K562 (cell line): ENCODE results near the gene MXRA7. TPM values are rescaled to one million over a fixed set of nuclear protein-coding genes. Genes with fewer than 3 reads are reported as not detected.
A peak's percentile ranks its signal among the peaks of the same experiment; 100 is the strongest.

Source experiments
- BRD9 ChIP-seq: fragments of 450-650 bp; IDR thresholded peaks from 2 replicates; pipeline ENCODE4 v1.6.1; 2018; ENCODE audit warnings: low read depth; ENCODE audit not compliant: partially characterized antibody
- CTCFL ChIP-seq: IDR thresholded peaks from 2 replicates; pipeline ENCODE4 v1.6.1; 2011; ENCODE audit warnings: borderline replicate concordance, low read depth, mild to moderate bottlenecking, moderate library complexity, low read length; ENCODE audit not compliant: insufficient read depth, poor library complexity, severe bottlenecking
- DIDO1 ChIP-seq: fragments of 450-650 bp; IDR thresholded peaks from 2 replicates; pipeline ENCODE4 v1.6.1; 2016; ENCODE audit warnings: low read depth, missing biosample characterization, missing genetic modification characterization
- DMBX1 ChIP-seq: fragments of 250-450 bp; sonication (Bioruptor Pico); IDR thresholded peaks from 2 replicates; pipeline ENCODE4 v1.8.0; 2022; ENCODE audit warnings: inconsistent platforms, mild to moderate bottlenecking, moderate library complexity, borderline replicate concordance
- ERF ChIP-seq: fragments of 450-650 bp; formaldehyde crosslinking; IDR thresholded peaks from 2 replicates; pipeline ENCODE4 v1.4.0; 2020; ENCODE audit warnings: mild to moderate bottlenecking, mixed read lengths
- FOXJ3 ChIP-seq: sonication (generic); formaldehyde crosslinking; IDR thresholded peaks from 2 replicates; pipeline ENCODE4 v1.4.0; 2020; ENCODE audit warnings: mild to moderate bottlenecking, missing genetic modification reagents
- FUS ChIP-seq: fragments of 200-400 bp; formaldehyde crosslinking; optimal IDR thresholded peaks from 2 replicates; pipeline ENCODE3; 2017; ENCODE audit warnings: low read depth, low read length
- HMG20A ChIP-seq: fragments of 450-650 bp; formaldehyde crosslinking; conservative IDR thresholded peaks from 2 replicates; pipeline ENCODE4 v1.4.0; 2020; ENCODE audit warnings: mild to moderate bottlenecking, mixed read lengths
- PREB ChIP-seq: sonication (generic); formaldehyde crosslinking; IDR thresholded peaks from 2 replicates; pipeline ENCODE4 v1.8.1; 2023; ENCODE audit warnings: mild to moderate bottlenecking, missing genetic modification reagents
- RBM14 ChIP-seq: fragments of 200-400 bp; formaldehyde crosslinking; IDR thresholded peaks from 2 replicates; pipeline ENCODE4 v1.6.1; 2018; ENCODE audit warnings: low read depth, mild to moderate bottlenecking, low read length, moderate library complexity, borderline replicate concordance; ENCODE audit not compliant: insufficient read depth
- SMARCC2 ChIP-seq: fragments of 450-650 bp; IDR thresholded peaks from 2 replicates; pipeline ENCODE4 v1.6.1; 2017; ENCODE audit warnings: antibody characterized with exemption, moderate library complexity, mild to moderate bottlenecking, low read depth
- SPI1 ChIP-seq: IDR thresholded peaks from 2 replicates; pipeline ENCODE4 v1.6.1; 2011; ENCODE audit warnings: low read depth, low read length, control low read depth, borderline replicate concordance
- SREBF1 ChIP-seq: fragments of 150-350 bp; IDR thresholded peaks from 2 replicates; pipeline ENCODE4 v1.6.1; 2014; ENCODE audit warnings: antibody characterized with exemption, low read depth, low read length, borderline replicate concordance
- SREBF2 ChIP-seq: sonication (generic); formaldehyde crosslinking; IDR thresholded peaks from 2 replicates; pipeline ENCODE4 v1.4.0; 2020; ENCODE audit warnings: mild to moderate bottlenecking, missing genetic modification reagents
- TSHZ1 ChIP-seq: fragments of 250-450 bp; sonication (Bioruptor Pico); IDR thresholded peaks from 2 replicates; pipeline ENCODE4 v1.4.0; 2020; ENCODE audit warnings: mild to moderate bottlenecking, moderate library complexity
- ZBTB8A ChIP-seq: fragments of 450-650 bp; IDR thresholded peaks from 2 replicates; pipeline ENCODE4 v1.6.1; 2018; ENCODE audit warnings: mild to moderate bottlenecking, moderate library complexity; ENCODE audit not compliant: partially characterized antibody
- ZC3H11A ChIP-seq: IDR thresholded peaks from 2 replicates; pipeline ENCODE4 v1.6.1; 2012; ENCODE audit warnings: low read depth, low read length, improper control_type of control experiment
- ZNF23 ChIP-seq: fragments of 250-450 bp; sonication (Bioruptor Pico); IDR thresholded peaks from 2 replicates; pipeline ENCODE4 v1.4.0; 2020; ENCODE audit warnings: mild to moderate bottlenecking
- ZNF311 ChIP-seq: fragments of 250-450 bp; sonication (Bioruptor Pico); IDR thresholded peaks from 2 replicates; pipeline ENCODE4 v1.4.0; 2020; ENCODE audit warnings: mild to moderate bottlenecking, moderate library complexity
- ZNF583 ChIP-seq: fragments of 250-450 bp; sonication (Bioruptor Pico); IDR thresholded peaks from 2 replicates; pipeline ENCODE4 v1.4.0; 2020
- ZNF584 ChIP-seq: fragments of 200-800 bp; sonication (Bioruptor generic); IDR thresholded peaks from 2 replicates; pipeline ENCODE4 v1.6.1; 2016; ENCODE audit warnings: low read depth, mild to moderate bottlenecking, missing genetic modification characterization, missing compliant biosample characterization
- ZNF589 ChIP-seq: fragments of 200-800 bp; sonication (Bioruptor generic); IDR thresholded peaks from 2 replicates; pipeline ENCODE4 v1.6.1; 2016; ENCODE audit warnings: low read depth, missing genetic modification characterization, missing compliant biosample characterization
- polyA plus RNA-seq, 8 experiments: library from polyadenylated mRNA; depleted of rRNA in 4 of 8; stranded (reverse) in 5 of 8; unstranded in 3 of 8; fragments of >200 nt; fragmentation: Nextera tagmentation in 2 of 8; fragmentation: Illumina TruSeq in 1 of 8; extraction: Ambion mirVana in 2 of 8; extraction: Trizol in 1 of 8; gene quantifications; 2 replicates each; pipeline versions ENCODE4 v1.2.1 to v1.2.3, GENCODE V29; 2011 to 2014; ENCODE audit warnings: inconsistent platforms in 1 of 8, missing spikeins in 1 of 8
- total RNA-seq, 7 experiments: library from RNA; depleted of rRNA in 6 of 7; stranded (reverse); fragments of >200 nt in 6 of 7; fragmentation: Illumina TruSeq in 2 of 7; extraction: Trizol in 2 of 7; gene quantifications; 2 replicates each; pipeline versions ENCODE4 v1.2.1 to v1.2.3, GENCODE V29; 2011 to 2021; ENCODE audit warnings: low replicate concordance in 1 of 7

The MXRA7 gene
- total and polyA plus RNA-seq, 9 of the 15 experiments (the other 6 are each of a cell fraction or from before 2014, with no cell fraction given), result 2.6 to 38.4 (median 14.3) TPM

- peak; percentile 76 for TF ChIP-seq SMARCC2
- TF ChIP-seq ERF (CRISPR knock-in tag), result 0 out of 2 replicates have a peak, but pooled peaks have one; percentile 23
- no peak for TF ChIP-seq CTCFL
- TF ChIP-seq ZNF311 (CRISPR knock-in tag), result no peak
- no peak for TF ChIP-seq HMG20A (CRISPR knock-in tag)
- no peak for TF ChIP-seq PREB (CRISPR knock-in tag)
- no peak for TF ChIP-seq ZC3H11A
- no peak for TF ChIP-seq RBM14
- no peak for TF ChIP-seq DIDO1 (tag)
- TF ChIP-seq SREBF1, result no peak
- TF ChIP-seq ZNF583 (CRISPR knock-in tag), result no peak
- TF ChIP-seq ZBTB8A, result no peak
- TF ChIP-seq SPI1, result no peak
- no peak for TF ChIP-seq ZNF584 (CRISPR knock-in tag)
- TF ChIP-seq BRD9, result no peak
- TF ChIP-seq DMBX1 (CRISPR knock-in tag), result no peak
- TF ChIP-seq FUS, result no peak
- TF ChIP-seq ZNF589 (CRISPR knock-in tag), result no peak
- no peak for TF ChIP-seq TSHZ1 (CRISPR knock-in tag)
- TF ChIP-seq SREBF2 (CRISPR knock-in tag), result no peak
- no peak for TF ChIP-seq ZNF23
- no peak for TF ChIP-seq FOXJ3
Measured at GRCh38 chr17:76659928-76660655, 50.7 kb downstream of the MXRA7 start (continued).
